T-cell (primary cell): Measurements from ENCODE around the gene INPP5A. TPM values are rescaled to one million over a fixed set of nuclear protein-coding genes. Genes with fewer than 3 reads are reported as not detected.

Experiments
- ATAC-seq, 4 experiments: fragments of 200-7000 bp in 3 of 4; fragments of 150-1000 bp in 1 of 4; cut with Tn5 transposase; replicated peaks in 1 of 4; 1 replicate in 3 of 4; 2 replicates in 1 of 4; pipeline ENCODE4 v1.10.0; 2021; ENCODE audit warnings: moderate library complexity in 3 of 4, mild to moderate bottlenecking in 2 of 4, moderate number of reproducible peaks in 1 of 4
- CTCF ChIA-PET, 2 donors: fragments of 300-600 bp; sonication (Branson Sonifier 250); formaldehyde crosslinking; loops; one replicate each; lab custom pipeline; 2022; ENCODE audit warnings: antibody characterized with exemption in 2 of 2; lab: Charles Lee
- POLR2A ChIA-PET, 2 donors: fragments of 300-600 bp; sonication (Branson Sonifier 250); formaldehyde crosslinking; loops; one replicate each; lab custom pipeline; 2022; ENCODE audit warnings: antibody characterized with exemption in 2 of 2; lab: Charles Lee
- DNase-seq, 35 experiments: peaks; one replicate each; pipeline versions ENCODE4 v3.0.0 to v3.0.0-alpha.2; 2013 to 2023
- H3K27ac ChIP-seq: one replicate; pipeline ENCODE4 v1.5.1; 2013; ENCODE audit warnings: low read length
- H3K27me3 ChIP-seq, 2 experiments: replicated peaks in 1 of 2; 1 replicate in 1 of 2; 2 replicates in 1 of 2; pipeline versions ENCODE4 v1.6.1 to v1.7.0; 2013; ENCODE audit warnings: low read length in 1 of 2, mixed read lengths in 1 of 2; ENCODE audit not compliant: control insufficient read depth in 2 of 2, insufficient read depth in 2 of 2; ENCODE audit errors: extremely low read depth in 1 of 2
- H3K36me3 ChIP-seq, 2 donors: 1 replicate in 1 of 2; 2 replicates in 1 of 2; pipeline versions ENCODE4 v1.6.1 to v1.7.0; 2013; ENCODE audit warnings: low read length in 1 of 2; ENCODE audit not compliant: control insufficient read depth in 2 of 2, insufficient read depth in 1 of 2; ENCODE audit errors: extremely low read depth in 1 of 2
- H3K4me1 ChIP-seq, 2 experiments: 1 replicate in 1 of 2; 2 replicates in 1 of 2; pipeline versions ENCODE4 v1.6.1 to v1.7.0; 2013; ENCODE audit warnings: low read length in 2 of 2, mixed read lengths in 1 of 2; ENCODE audit not compliant: insufficient read depth in 2 of 2, control insufficient read depth in 1 of 2; ENCODE audit errors: extremely low read depth in 1 of 2
- H3K4me3 ChIP-seq, 2 donors: 1 replicate in 1 of 2; 2 replicates in 1 of 2; pipeline versions ENCODE4 v1.5.1 to v1.7.0; 2013; ENCODE audit warnings: mild to moderate bottlenecking in 2 of 2, low read length in 1 of 2, moderate library complexity in 1 of 2; ENCODE audit not compliant: control insufficient read depth in 1 of 2; ENCODE audit errors: extremely low read depth in 1 of 2
- H3K9me3 ChIP-seq: 2 replicates; pipeline ENCODE4 v1.7.0; 2013
- H3K27ac Mint-ChIP-seq, 2 donors: one replicate each; pipeline ENCODE4 v1.8.0; 2020 to 2021; ENCODE audit warnings: mild to moderate bottlenecking in 2 of 2, mixed read lengths in 2 of 2
- H3K27me3 Mint-ChIP-seq, 2 donors: one replicate each; pipeline ENCODE4 v1.8.0; 2021 to 2022; ENCODE audit warnings: mixed read lengths in 2 of 2
- H3K36me3 Mint-ChIP-seq: one replicate; pipeline ENCODE4 v1.8.0; 2021; ENCODE audit warnings: mixed read lengths
- H3K4me1 Mint-ChIP-seq, 3 donors: one replicate each; pipeline ENCODE4 v1.8.0; 2020 to 2022; ENCODE audit warnings: mixed read lengths in 3 of 3, mild to moderate bottlenecking in 1 of 3
- H3K4me3 Mint-ChIP-seq, 3 donors: one replicate each; pipeline ENCODE4 v1.8.0; 2020 to 2022; ENCODE audit warnings: mild to moderate bottlenecking in 3 of 3, mixed read lengths in 3 of 3, moderate library complexity in 3 of 3
- H3K9me3 Mint-ChIP-seq, 3 donors: one replicate each; pipeline ENCODE4 v1.8.0; 2020 to 2022; ENCODE audit warnings: mixed read lengths in 3 of 3
- WGBS: methylation state at CpG from one replicate; pipeline ENCODE4 v1.1.5; 2013; ENCODE audit warnings: missing lambda C conversion rate; ENCODE audit not compliant: insufficient coverage; 5-methylcytosine and 5-hydroxymethylcytosine counted together
- total RNA-seq, 35 experiments: library from RNA in 6 of 35; stranded (reverse) in 6 of 35; fragments of 120-200 nt in 1 of 35; gene quantifications; one replicate each; pipeline versions ENCODE4 v1.2.1 to v1.2.4 and lab custom pipeline; 2013 to 2026

INPP5A gene
- total RNA-seq, 5 donors from 2014 or later (not counting 1 experiment from before 2014, with no cell fraction given) = 20.9 to 23.1 (median 22.9) TPM

GRCh38 chr10:132590752-132591121 is 53.1 kb downstream of the INPP5A start:
- Histone ChIP-seq H3K27me3 (no peaks in the 10 kb centered on the region), H3K4me3 (no peak overlapping the region), H3K9me3 (no peaks in the 10 kb centered on the region), H3K36me3 (peaks cover 0 to 6% of the 10 kb centered on the region in 2 donors), H3K27ac (no peak overlapping the region), H3K4me1 (peaks cover 6 to 40% of the 10 kb centered on the region in 2 experiments)
- no peaks in the 10 kb centered on the region for H3K9me3 Mint-ChIP-seq
- peaks cover 7% of the 10 kb centered on the region for H3K36me3 Mint-ChIP-seq
- H3K4me3 Mint-ChIP-seq = no peak overlapping the region
- H3K4me1 Mint-ChIP-seq = peaks cover 80 to 86% (median 82%) of the 10 kb centered on the region in 3 donors
- POLR2A ChIA-PET = no interaction called here
- DNase-seq (no peak), ATAC-seq (no peak)
- CTCF ChIA-PET = no interaction called here
- H3K27ac Mint-ChIP-seq = no peak overlapping the region
- 97% methylated on average over 8 of the region's 10 CpGs for WGBS
- no peaks in the 10 kb centered on the region for H3K27me3 Mint-ChIP-seq

DNA sequence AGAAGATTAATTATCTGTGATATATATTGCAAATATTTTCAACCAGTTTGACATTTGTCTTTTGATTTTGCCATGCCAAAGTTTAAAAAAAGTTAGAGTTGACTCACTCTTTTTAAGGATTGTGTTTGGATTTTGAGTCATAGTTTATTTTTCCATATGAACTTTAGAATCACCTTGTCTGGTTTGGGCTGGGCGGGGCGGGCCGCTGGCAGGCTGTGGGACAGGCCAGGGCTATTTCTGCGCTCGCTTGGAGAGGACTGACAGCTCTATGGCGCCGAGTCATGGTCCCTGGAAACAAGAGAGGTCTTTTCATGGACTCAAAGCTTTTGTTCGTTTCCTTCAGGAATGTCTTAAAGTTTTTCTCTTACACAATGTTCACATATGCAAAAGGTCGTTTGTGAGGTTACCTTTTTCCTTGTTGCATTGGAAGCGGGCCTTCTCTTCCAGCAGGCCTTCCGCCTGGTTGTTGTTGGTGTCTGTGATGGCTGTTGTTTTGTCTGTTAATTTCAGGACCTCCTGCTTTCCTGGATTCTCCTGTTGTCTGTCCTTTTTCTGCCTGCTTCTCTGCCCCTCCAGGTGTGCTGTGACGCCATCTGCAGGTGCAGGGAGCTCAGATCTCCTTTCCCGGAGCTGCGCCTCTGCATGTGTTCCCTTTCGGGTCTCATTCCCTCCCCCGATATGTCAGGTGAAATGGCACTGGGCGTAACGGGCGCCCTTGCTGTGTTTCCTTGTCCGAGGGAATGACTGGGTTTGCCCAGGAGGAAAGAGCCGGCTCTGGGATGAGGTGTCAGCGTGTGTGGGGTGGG is 53.8 kb downstream of the INPP5A start:
- Histone ChIP-seq H3K27ac (no peak overlapping the region), H3K9me3 (no peaks in the 10 kb centered on the region), H3K36me3 (no peaks in the 10 kb centered on the region), H3K27me3 (no peaks in the 10 kb centered on the region), H3K4me1 (peaks cover 6 to 38% of the 10 kb centered on the region in 2 experiments), H3K4me3 (no peak overlapping the region)
- Mint-ChIP-seq H3K4me3 (peak overlapping the region in 1 of 3 donors; percentile 12), H3K36me3 (peaks cover 7% of the 10 kb centered on the region), H3K27me3 (no peaks in the 10 kb centered on the region), H3K9me3 (no peaks in the 10 kb centered on the region), H3K4me1 (peaks cover 82 to 88% (median 85%) of the 10 kb centered on the region in 3 donors), H3K27ac (no peak overlapping the region)
- DNase-seq = no peak
- POLR2A ChIA-PET = no interaction called here
- CTCF ChIA-PET = no interaction called here
- ATAC-seq = no peak
- WGBS = 88% methylated on average over 15 of the region's 22 CpGs

DNA sequence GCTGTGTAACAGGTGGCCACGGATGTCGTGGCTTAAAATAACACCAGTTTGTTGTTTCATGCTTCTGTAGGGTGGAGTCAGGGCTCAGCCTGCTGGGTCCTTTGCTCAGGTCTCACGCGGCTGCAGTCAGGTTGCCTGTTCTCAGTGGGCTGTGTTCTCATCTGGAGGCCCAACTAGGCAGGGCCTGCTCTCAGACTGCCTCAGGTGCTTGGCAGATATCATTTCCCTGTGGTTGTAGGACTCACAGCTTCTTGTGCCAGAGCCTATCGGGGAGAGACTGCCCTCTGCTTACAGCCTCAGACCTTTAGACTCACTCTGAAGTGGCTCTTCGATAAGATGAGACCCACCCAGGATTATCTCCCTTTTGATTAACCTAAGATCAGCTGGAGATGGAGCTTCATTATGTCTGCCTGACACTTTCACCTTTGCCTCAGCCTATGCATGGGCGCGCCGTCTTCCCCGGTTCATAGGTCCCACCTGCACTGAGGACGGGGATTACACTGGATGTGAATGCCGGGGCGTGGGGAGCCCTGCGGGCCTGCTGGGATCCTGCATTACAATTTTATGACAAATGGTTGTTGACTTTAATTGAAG is 55.3 kb downstream of the INPP5A start:
- H3K27me3 ChIP-seq = no peaks in the 10 kb centered on the region
- H3K27me3 Mint-ChIP-seq = no peaks in the 10 kb centered on the region
- H3K9me3 Mint-ChIP-seq = no peaks in the 10 kb centered on the region
- no peaks in the 10 kb centered on the region for H3K36me3 Mint-ChIP-seq
- CTCF ChIA-PET = no interaction called here
- H3K27ac ChIP-seq = no peak overlapping the region
- H3K27ac Mint-ChIP-seq = peak overlapping the region; percentile 39 to 68
- POLR2A ChIA-PET = no interaction called here
- ATAC-seq = peak in 2 of 4 experiments; percentile 7 to 11
- no peak for DNase-seq
- peak overlapping the region in 1 of 3 donors; percentile 31 for H3K4me3 Mint-ChIP-seq
- H3K9me3 ChIP-seq = no peaks in the 10 kb centered on the region
- H3K4me1 Mint-ChIP-seq = peaks cover 73 to 85% (median 79%) of the 10 kb centered on the region in 3 donors
- H3K36me3 ChIP-seq = no peaks in the 10 kb centered on the region
- H3K4me1 ChIP-seq = peaks cover 6 to 32% of the 10 kb centered on the region in 2 experiments
- 96% methylated on average over 9 of the region's 14 CpGs for WGBS
- no peak overlapping the region for H3K4me3 ChIP-seq

GRCh38 chr10:132593389-132593788 is 55.8 kb downstream of the INPP5A start:
- H3K4me3 ChIP-seq = no peak overlapping the region
- DNase-seq (peak in 2 of 35 experiments; percentile 25 to 42), ATAC-seq (peak; percentile 47 to 69 (median 52))
- peak overlapping the region; percentile 2 to 31 (median 14) for H3K4me3 Mint-ChIP-seq
- H3K27ac ChIP-seq = no peak overlapping the region
- no peaks in the 10 kb centered on the region for H3K9me3 ChIP-seq
- peak overlapping the region; percentile 68 to 72 for H3K27ac Mint-ChIP-seq
- no peaks in the 10 kb centered on the region for H3K27me3 Mint-ChIP-seq
- peaks cover 6 to 28% of the 10 kb centered on the region in 2 experiments for H3K4me1 ChIP-seq
- H3K36me3 Mint-ChIP-seq = peaks cover 3% of the 10 kb centered on the region
- no peaks in the 10 kb centered on the region for H3K27me3 ChIP-seq
- H3K36me3 ChIP-seq = no peaks in the 10 kb centered on the region
- POLR2A ChIA-PET = no interaction called here
- peaks cover 73 to 83% (median 75%) of the 10 kb centered on the region in 3 donors for H3K4me1 Mint-ChIP-seq
- peaks cover 0 to 2% (median 2%) of the 10 kb centered on the region in 3 donors for H3K9me3 Mint-ChIP-seq
- CTCF ChIA-PET = no interaction called here
- no CpG with 5 or more reads among the region's 3 CpGs for WGBS

- ATAC-seq (peak in 2 of 4 experiments; percentile 20 to 21), DNase-seq (no peak)
- H3K27me3 ChIP-seq = no peaks in the 10 kb centered on the region
- Mint-ChIP-seq H3K9me3 (peaks cover 0 to 9% (median 6%) of the 10 kb centered on the region in 3 donors), H3K27ac (peak overlapping the region in 1 of 2 donors; percentile 68), H3K27me3 (no peaks in the 10 kb centered on the region), H3K4me1 (peaks cover 69 to 77% (median 73%) of the 10 kb centered on the region in 3 donors), H3K4me3 (peak overlapping the region; percentile 2 to 31 (median 14)), H3K36me3 (peaks cover 10% of the 10 kb centered on the region)
- H3K9me3 ChIP-seq = no peaks in the 10 kb centered on the region
- H3K4me1 ChIP-seq = peaks cover 6 to 20% of the 10 kb centered on the region in 2 experiments
- H3K27ac ChIP-seq = no peak overlapping the region
- POLR2A ChIA-PET = no interaction called here
- WGBS = 63% methylated on average over 17 of the region's 25 CpGs
- no peaks in the 10 kb centered on the region for H3K36me3 ChIP-seq
- no peak overlapping the region for H3K4me3 ChIP-seq
- CTCF ChIA-PET = no interaction called here
These were observed 56.6 kb downstream of the INPP5A start for GRCh38 chr10:132593900-132594876.

DNA sequence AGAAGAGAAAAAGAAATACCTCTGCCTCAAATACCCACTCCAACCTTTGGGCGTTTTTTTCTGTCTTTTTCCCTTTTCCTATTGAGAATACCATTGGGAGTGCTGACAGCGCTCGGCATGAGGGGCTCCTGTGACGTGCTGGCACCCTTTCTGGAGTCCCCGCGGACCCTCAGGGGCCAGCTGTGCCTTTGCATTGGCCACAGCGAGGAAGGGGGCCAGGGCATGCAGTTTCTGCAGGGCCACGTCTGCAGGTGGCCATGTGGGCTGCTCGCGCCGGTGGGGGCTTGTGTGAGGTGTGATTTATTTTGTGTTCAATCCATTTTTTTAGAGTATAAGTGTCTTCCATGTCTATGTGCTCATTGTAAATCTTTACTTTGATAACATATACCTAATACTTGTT is 57.4 kb downstream of the INPP5A start:
- no peak overlapping the region for H3K27ac Mint-ChIP-seq
- peaks cover 6 to 15% of the 10 kb centered on the region in 2 experiments for H3K4me1 ChIP-seq
- H3K9me3 ChIP-seq = no peaks in the 10 kb centered on the region
- WGBS = 90% methylated on average over 5 of the region's 11 CpGs
- POLR2A ChIA-PET = no interaction called here
- H3K4me1 Mint-ChIP-seq = peaks cover 68 to 73% (median 71%) of the 10 kb centered on the region in 3 donors
- CTCF ChIA-PET = no interaction called here
- H3K9me3 Mint-ChIP-seq = peaks cover under 1 to 10% (median 6%) of the 10 kb centered on the region in 3 donors
- H3K36me3 ChIP-seq = no peaks in the 10 kb centered on the region
- no peak overlapping the region for H3K27ac ChIP-seq
- H3K4me3 Mint-ChIP-seq = no peak overlapping the region
- H3K27me3 Mint-ChIP-seq = no peaks in the 10 kb centered on the region
- no peak overlapping the region for H3K4me3 ChIP-seq
- DNase-seq = no peak
- H3K36me3 Mint-ChIP-seq = peaks cover 18% of the 10 kb centered on the region
- no peak for ATAC-seq
- peaks cover 0 to 3% of the 10 kb centered on the region in 2 experiments for H3K27me3 ChIP-seq
